ENCODE results near the gene SAMD10.

DNA sequence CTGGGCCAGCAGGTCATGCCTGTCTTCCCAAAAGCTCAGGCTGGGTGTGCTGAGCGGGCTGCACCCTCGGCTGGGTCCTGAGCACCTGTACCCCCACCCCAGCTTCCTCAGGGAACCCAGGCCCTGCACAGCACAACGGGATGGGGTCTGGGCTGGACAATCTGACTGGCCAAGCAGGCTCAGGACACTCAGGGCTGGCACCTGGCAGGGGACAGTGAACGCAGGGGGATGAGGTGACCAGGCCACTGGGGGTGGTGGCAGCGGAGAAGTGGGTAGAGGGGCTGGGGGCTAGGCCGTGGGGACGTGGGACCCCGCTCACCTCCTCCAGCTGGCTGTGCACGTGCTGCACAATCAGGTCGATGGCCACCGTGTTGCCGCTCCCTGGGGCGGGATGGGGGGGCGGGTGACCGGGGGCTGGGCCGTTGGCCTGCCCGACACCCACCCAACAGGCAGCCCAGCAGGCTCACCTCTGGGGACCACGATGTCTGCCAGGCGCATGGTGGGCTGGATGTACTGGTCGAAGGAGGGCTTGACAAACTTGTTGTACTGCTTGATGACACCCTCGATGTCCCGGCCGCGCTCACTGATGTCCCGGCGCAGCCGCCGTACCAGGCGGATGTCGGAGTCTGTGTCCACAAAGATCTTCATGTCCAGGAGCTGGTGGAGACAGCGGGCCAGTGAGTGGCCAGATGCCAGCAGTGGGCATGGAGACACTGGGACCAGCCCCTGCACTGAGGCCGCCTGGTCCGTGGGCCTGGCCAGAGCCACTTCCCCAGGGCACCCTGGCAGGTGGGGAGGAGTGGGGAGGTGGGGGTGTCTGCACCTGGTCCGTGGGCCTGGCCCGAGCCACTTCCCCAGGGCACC is 35.1 kb downstream of the SAMD10 start:
- TF ChIP-seq GATA3 (IDR thresholded peaks at IDR 0.05; ENCODE audit: low read depth, low read length): no peak
- TF ChIP-seq GATA2 (IDR thresholded peaks at IDR 0.05; ENCODE audit: low read depth, low read length): no peak

All from SH-SY5Y (cell line).